Measurements from ENCODE around the gene MYH9. TPM values are rescaled to one million over a fixed set of nuclear protein-coding genes. Genes with fewer than 3 reads are reported as not detected.

Gene MYH9
- total RNA-seq, 1 donor from 2014 or later: 973 TPM

GRCh38 chr22:36340621-36341020 is 47.1 kb downstream of the MYH9 start:
- intact Hi-C loops (cut with DNase I): loop anchor here (5.0 kb wide), 1 partner anchor 47 kb away; the partner anchor contains the start of gene MYH9
- DNase-seq (ENCODE audit: low spot score): no peak
- ATAC-seq: no peak

DNA sequence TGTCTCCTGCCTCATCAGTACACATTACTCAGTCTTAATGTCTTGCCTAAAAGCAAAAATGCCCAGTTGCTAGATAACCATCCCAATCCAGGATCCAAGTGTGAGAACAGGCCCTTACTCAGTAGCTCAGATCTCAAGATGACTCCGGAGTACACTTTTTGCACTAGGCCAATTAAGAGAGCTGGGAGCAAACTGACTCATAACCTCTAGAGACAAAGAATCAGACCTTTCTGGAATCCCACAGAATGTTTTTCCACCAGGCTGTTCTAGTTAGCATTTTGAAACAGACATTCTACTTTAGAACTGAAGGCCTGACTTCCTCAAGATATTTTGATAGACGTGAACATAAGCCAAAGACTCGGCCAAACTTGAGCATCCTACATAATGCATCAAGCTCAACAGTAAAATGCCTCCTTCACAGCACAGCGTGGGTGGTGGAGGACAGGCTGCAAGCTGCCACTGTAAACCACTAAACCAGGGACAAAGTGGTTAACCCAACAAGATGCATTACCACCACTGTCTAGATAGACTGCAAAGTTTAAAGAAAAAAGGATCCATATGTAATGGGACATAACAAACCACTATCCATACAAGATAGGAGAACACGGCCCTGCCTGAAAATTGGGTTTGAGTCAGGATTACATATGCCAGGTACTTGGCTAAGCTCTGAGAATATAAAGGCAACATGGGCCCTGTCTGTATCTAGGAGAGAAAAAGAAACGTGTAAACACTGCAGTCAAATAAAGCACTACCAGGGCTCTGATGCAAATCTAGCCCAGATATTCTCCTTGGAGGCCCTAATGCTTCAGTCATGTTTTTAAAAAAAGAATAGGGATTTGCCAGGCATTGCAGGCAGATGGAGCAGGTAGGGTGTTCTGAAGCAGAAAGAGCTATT is 48.3 kb downstream of the MYH9 start:
- ATAC-seq: peak; percentile 3
- intact Hi-C loops (cut with DNase I): loop anchor here (5.0 kb wide), 1 partner anchor 48 kb away; the partner anchor contains the start of gene MYH9
- DNase-seq (ENCODE audit: low spot score): no peak

DNA sequence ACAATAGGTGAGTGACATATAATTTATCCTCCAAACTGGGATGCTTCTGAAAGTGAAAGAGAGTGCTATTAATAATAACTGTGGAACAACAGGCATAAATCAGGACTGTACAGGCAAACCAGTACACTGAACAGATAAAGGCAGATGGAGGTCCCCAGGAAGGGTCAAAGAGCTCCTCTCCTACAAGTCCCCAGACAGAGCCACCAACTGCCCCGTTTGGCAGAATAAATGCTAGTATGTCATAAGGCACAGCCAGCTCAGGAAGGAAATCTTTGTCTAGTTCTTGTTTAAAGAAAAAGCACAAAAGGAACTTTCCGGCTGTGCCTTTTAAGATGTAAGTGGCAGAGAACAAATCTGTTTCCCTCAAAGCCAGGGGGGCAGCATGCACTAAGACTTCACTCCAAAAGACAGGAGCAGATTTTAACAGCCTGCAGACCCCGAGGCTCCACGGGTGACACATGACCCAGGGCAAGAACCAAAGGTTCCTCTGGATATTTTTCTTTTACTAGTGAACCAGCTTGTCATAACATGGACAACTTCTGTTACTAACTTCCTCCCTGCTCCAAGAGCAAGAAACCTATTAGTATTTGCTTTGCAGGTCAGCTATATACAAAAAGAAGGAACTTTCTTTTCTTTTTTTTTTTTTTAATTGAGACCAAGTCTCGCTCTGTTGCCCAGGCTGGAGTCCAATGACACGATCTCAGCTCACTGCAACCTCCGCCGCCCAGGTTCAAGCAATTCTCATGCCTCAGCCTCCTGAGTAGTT is 50.2 kb downstream of the MYH9 start:
- ATAC-seq: no peak
- intact Hi-C loops (cut with DNase I): no loop called here

DNA sequence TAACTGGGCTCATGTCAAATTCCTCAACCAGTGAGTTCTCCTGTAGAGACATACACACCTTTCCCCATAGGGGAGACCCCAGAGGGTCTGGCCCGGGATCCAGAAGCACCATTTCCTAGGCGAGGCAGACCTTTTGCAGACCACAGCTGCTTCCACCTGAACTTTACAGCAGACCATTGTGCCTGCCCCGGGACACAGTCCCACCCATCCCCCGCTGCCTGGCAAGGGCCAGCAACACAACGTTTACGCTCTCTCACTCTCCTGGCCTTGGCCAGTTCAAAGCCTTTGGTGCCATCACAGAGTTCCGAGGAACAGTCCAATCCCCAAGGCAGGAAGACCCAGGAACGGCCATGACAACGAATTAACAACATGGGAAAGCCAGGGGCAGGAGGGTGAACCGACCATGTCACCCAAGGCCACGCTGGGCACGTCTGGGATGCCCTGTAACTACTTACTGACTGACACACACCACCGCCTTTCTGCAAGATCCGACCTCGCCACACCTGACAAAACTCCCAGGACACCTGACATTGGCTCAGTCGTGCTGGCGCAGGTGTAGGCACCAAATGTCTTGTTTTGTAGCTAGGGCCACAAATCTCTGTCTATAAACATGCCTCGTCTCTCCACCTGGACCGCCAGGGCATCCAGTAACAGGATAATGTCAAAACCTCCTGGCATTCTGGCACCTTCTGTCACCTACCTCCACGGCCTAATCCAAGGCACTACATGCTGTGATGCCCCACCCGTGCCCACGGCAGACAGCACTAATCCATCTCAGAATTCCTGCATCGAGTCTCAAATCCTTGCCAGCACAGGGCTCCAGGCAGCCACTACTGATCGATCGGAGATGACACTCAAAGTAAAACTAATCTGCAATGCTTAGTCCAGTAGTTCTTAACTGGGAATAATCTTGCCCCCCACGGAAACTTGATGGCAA is 51.3 kb downstream of the MYH9 start:
- intact Hi-C loops (cut with DNase I): no loop called here
- DNase-seq (ENCODE audit: low spot score) (no peak), ATAC-seq (no peak)

More for the DNA sequence above, 50.2 kb downstream of the MYH9 start:
- DNase-seq (ENCODE audit: low spot score): no peak

GRCh38 chr22:36335621-36336020 is 52.1 kb downstream of the MYH9 start:
- no peak for ATAC-seq
- DNase-seq (ENCODE audit: low spot score): no peak
- intact Hi-C loops (cut with DNase I): no loop called here

- peak; percentile 7 for ATAC-seq
- intact Hi-C loops (cut with DNase I): no loop called here
- DNase-seq (ENCODE audit: low spot score): no peak
Observed at GRCh38 chr22:36334821-36335603, 52.8 kb downstream of the MYH9 start.

GRCh38 chr22:36334081-36334820 is 53.5 kb downstream of the MYH9 start:
- ATAC-seq (no peak), DNase-seq (ENCODE audit: low spot score) (no peak)
- intact Hi-C loops (cut with DNase I): no loop called here

GRCh38 chr22:36333644-36334043 is 54.1 kb downstream of the MYH9 start:
- DNase-seq (ENCODE audit: low spot score) (no peak), ATAC-seq (no peak)
- intact Hi-C loops (cut with DNase I): no loop called here

DNA sequence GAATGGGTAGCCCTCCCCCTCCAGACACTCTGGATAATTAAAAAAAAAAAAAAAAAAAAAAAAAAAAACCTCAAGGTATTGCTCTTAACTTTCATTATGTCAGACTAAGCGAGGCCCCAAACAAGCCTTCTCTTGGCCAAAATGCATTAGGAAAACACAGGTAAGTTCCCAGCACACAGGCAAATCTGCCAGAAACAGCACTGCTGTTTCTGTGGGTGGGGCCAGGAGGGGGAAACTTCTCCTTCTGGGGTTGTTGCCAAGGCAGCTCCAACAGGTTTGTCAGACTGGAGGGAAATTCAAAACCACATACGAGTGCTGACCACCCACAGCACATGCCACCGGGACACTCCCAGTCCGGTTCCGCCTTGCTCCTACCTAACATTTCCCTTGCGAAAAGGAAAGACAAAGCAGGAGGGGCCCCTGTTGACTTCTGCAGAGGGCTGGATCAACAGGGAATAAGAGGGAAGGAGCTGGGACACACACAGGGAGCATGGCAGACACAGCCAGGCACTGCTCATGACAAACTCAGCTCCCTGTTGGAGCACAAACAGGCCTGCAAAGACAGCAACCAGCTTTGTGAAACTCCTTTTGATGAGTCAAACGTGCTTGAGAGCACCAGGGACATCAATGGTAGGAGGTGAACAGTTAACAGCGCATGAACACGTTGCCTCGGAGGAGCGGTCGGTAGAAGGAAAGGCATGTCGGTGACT is 55.0 kb downstream of the MYH9 start:
- intact Hi-C loops (cut with DNase I): no loop called here
- no peak for DNase-seq (ENCODE audit: low spot score)
- no peak for ATAC-seq

- DNase-seq (ENCODE audit: low spot score): peak; percentile 83
- ATAC-seq: peak; percentile 55
- intact Hi-C loops (cut with DNase I): no loop called here
Observed at GRCh38 chr22:36331912-36332622, 55.7 kb downstream of the MYH9 start.

DNA sequence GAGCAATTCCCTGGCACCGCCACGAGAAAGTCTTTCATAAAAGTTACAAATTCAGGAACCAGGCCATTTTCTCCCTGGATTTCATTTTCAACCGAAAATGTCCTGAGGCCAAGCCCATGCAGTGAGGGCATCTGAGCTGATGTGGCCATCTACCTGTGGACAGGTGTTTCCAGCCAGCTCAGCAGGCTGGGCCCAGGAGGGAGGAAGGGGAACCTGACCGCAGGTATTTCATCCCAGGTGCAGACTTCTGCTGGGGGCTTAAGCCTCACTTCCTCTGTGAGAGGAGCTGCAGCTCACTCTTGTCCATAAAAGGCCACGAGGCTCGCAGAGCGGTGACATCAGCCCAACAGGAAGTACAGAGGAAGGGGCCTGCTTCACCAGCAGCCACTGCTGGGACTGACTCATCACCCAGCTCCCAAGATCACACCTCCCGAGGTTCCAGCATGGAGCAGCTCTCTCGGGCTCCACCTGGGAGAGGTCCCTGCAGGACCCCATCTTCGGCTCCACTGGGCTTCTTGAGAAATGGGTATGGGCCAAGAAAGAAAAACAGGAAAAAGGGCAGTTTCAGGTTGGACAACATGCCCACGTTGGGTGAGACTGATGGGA is 56.4 kb downstream of the MYH9 start:
- DNase-seq (ENCODE audit: low spot score): no peak
- intact Hi-C loops (cut with DNase I): no loop called here
- ATAC-seq: peak; percentile 62

- DNase-seq (ENCODE audit: low spot score): no peak
- ATAC-seq: peak; percentile 4
- intact Hi-C loops (cut with DNase I): no loop called here
Observed at GRCh38 chr22:36330655-36331305, 57.0 kb downstream of the MYH9 start.

DNA sequence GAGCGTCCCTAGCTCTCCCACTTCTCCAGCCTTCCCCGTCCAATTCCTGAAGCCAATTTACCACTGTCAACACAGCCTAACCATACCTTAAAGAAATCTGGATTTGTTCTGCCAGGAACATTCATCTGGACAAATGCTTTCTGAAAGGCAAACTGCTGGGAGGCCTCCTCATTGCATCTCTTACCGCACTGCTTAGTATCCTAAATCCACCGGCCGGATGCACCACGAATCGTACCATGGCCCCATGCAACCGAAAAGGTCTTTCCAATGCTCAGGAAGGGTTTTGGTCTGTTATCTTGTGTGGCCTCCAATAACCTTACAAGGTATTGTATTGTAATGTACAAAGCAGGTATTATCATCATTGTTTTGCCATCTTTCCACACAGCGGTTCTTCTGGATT is 57.6 kb downstream of the MYH9 start:
- intact Hi-C loops (cut with DNase I): no loop called here
- no peak for ATAC-seq
- DNase-seq (ENCODE audit: low spot score): no peak

DNA sequence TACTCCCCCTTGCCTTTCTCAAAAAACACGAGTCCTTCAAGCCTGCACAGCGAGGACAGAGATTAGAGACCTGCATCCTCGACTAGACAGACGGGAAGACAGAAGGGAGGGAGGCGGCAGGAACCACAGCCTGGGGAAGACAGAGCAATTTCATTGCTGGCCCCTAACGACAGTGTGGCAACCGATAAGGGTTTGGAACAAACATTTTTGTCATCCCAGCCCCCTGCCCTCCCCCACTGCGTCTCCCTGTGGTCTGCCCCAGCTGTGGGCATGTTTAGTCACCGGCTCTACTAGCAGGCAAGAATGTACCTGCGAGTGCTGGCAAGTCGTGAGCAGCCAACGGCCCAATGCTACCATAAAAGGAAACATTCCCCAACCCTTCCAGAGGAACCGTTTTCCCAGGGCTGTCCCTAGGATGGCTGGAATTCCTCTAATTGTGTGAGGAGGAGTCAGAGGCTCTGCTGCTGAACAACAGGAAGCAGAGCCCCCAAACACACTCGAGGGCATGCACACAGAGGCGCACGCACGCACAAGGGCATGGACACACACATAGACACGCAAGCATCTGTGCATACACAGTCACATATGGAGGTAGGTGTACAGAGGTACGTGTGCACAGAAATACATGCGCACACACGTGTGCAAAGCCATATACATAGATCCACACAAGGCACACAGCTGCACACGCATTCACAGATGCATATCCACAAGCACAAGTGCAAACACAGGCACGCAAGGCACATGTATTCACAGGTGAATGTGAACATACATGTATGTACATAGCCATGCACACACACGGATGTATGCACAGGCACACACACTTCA is 58.3 kb downstream of the MYH9 start:
- intact Hi-C loops (cut with DNase I): no loop called here
- peak; percentile 1 for ATAC-seq
- DNase-seq (ENCODE audit: low spot score): no peak

All from sciatic nerve (tissue), 2 donors.